GM12873 (cell line): ENCODE data around the gene ROR1.

Experiments
- CTCF ChIP-seq: IDR thresholded peaks from 2 replicates; pipeline ENCODE4 v1.5.1; 2012; ENCODE audit warnings: low read depth, mild to moderate bottlenecking, moderate library complexity, low read length, control low read depth; ENCODE audit not compliant: insufficient read depth; ENCODE audit errors: missing control alignments

Gene ROR1

DNA sequence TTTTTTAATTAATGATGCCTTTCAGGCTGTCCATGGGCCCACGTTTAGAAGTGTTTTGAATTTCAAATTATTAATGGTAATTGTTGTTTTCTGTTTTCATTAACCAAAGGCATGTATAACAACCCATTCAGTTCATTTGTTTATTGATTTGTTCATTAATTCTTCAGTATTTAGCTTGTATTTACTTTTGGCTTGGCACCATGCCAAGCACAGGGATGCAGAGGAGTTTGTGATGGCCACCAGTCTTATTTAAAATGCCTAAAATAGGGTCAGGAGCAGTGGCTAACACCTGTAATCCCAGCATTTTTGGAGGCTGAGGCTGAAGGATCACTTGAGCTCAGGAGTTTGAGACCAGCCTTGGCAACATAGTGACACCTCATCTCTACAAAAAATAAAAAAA lies 75.3 kb downstream of the ROR1 start:
- TF ChIP-seq CTCF = no peak

DNA sequence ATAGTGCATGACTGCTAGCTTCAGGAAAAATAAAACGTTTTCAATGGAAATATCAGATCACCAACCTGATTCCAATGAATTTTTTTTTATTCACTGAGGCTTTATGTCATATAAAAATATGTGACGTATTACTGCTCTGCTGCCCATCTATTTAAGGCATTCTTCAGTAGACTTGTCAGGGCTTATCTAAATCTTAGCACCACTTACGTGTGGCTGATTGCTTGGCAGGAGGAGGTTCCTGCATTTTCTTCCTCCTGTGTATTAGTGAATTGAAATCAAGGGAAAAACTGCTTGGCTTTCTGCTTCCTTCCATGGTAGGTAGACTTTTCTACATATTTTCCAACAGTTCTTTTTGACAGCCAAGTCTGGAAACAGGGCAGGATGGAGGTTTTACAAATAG lies 80.3 kb downstream of the ROR1 start:
- TF ChIP-seq CTCF = no peak

DNA sequence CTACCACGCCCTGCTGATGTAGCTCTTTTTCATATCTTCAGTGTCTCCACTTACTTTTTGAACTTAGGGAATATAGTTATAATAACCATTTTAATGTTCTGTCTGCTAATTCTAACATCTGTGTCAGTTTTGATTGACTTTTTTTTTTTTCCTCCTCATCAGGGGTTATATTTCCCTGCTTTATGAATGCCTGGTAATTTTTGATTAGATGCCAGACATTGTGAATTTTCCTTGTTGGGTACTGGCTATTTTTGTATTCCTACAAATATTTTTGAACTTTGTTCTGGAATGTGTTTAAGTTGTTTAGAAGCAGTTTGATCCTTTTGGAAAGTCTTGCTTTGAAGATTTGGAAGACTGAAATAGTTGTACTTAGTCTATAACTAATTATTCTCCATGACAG lies 82.1 kb downstream of the ROR1 start:
- no peak for TF ChIP-seq CTCF

- no peak for TF ChIP-seq CTCF
Measured at GRCh38 chr1:63856924-63857323, 83.1 kb downstream of the ROR1 start.

DNA sequence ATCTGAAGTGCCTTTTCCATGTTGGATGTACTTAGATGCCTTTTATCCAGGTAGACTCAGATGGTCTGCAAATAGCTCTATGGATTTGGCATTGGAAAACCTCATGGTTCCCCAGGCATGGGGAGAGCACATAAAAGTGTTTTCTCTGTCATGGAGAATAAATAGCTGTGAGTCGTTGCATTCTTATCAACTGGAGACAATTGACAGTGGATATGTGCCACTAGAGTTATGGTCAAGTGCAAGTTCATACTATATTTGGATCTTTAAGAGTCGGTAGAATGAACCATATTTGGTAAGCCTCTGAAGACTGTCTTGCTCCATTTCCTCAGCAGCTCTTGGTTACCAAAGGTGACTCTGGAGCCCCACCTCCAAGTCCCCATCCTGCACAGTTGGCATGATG lies 83.7 kb downstream of the ROR1 start:
- TF ChIP-seq CTCF = no peak

- TF ChIP-seq CTCF = no peak
Measured at GRCh38 chr1:63858153-63858552, 84.3 kb downstream of the ROR1 start.

GRCh38 chr1:63859480-63860275 lies 85.9 kb downstream of the ROR1 start:
- TF ChIP-seq CTCF = no peak
